Spleen (tissue), 13 donors: ENCODE results near the gene CTNNB1. TPM values are rescaled to one million over a fixed set of nuclear protein-coding genes. Genes with fewer than 3 reads are reported as not detected.

Experiments used
- DNase-seq: peaks from one replicate; pipeline ENCODE4 v3.0.0-alpha.2; 2020
- H3K27ac ChIP-seq, 8 donors: fragments of 200-600 bp; sonication (generic) in 7 of 8; 1 replicate in 4 of 8; 2 replicates in 4 of 8; pipeline versions ENCODE4 v1.5.0 to v1.8.0; 2016 to 2021; ENCODE audit warnings: inconsistent platforms in 4 of 8, mild to moderate bottlenecking in 4 of 8, moderate library complexity in 1 of 8
- H3K27me3 ChIP-seq, 7 donors: fragments of 200-600 bp; sonication (generic) in 6 of 7; replicated peaks in 1 of 7; 1 replicate in 4 of 7; 2 replicates in 3 of 7; pipeline versions ENCODE4 v1.5.0 to v1.8.0; 2016 to 2021; ENCODE audit warnings: inconsistent platforms in 3 of 7, mild to moderate bottlenecking in 1 of 7
- H3K36me3 ChIP-seq, 6 donors: fragments of 200-600 bp; sonication (generic) in 5 of 6; 1 replicate in 4 of 6; 2 replicates in 2 of 6; pipeline versions ENCODE4 v1.5.0 to v1.8.0; 2016 to 2021; ENCODE audit warnings: inconsistent platforms in 2 of 6
- H3K4me1 ChIP-seq, 6 donors: fragments of 200-600 bp; sonication (generic) in 5 of 6; 1 replicate in 3 of 6; 2 replicates in 3 of 6; pipeline versions ENCODE4 v1.5.0 to v1.8.0; 2016 to 2021; ENCODE audit warnings: inconsistent platforms in 3 of 6
- H3K4me3 ChIP-seq, 8 donors: fragments of 200-600 bp; sonication (generic) in 7 of 8; 1 replicate in 4 of 8; 2 replicates in 4 of 8; pipeline versions ENCODE4 v1.5.0 to v1.8.0; 2016 to 2021; ENCODE audit warnings: inconsistent platforms in 4 of 8, mild to moderate bottlenecking in 4 of 8, moderate library complexity in 2 of 8
- H3K9me3 ChIP-seq, 8 donors: fragments of 200-600 bp; sonication (generic) in 7 of 8; 1 replicate in 4 of 8; 2 replicates in 4 of 8; pipeline versions ENCODE4 v1.5.0 to v1.8.0; 2016 to 2021; ENCODE audit warnings: inconsistent platforms in 4 of 8
- CTCF ChIP-seq, 11 experiments: fragments of 200-600 bp in 7 of 11; fragments of 450-650 bp in 4 of 11; sonication (generic) in 4 of 11; IDR thresholded peaks in 8 of 11; conservative IDR thresholded peaks in 3 of 11; 1 replicate in 7 of 11; 2 replicates in 4 of 11; pipeline versions ENCODE4 v1.4.0 to v1.8.0; 2016 to 2021; ENCODE audit warnings: antibody characterized with exemption in 11 of 11, inconsistent platforms in 4 of 11, mild to moderate bottlenecking in 1 of 11
- POLR2A ChIP-seq, 3 donors: fragments of 450-650 bp; IDR thresholded peaks; one replicate each; pipeline ENCODE4 v1.5.1; 2017; ENCODE audit warnings: antibody characterized with exemption in 3 of 3, mild to moderate bottlenecking in 1 of 3
- POLR2AphosphoS5 ChIP-seq, 3 donors: sonication (generic); formaldehyde crosslinking; IDR thresholded peaks; one replicate each; pipeline ENCODE4 v1.5.1; 2017; ENCODE audit warnings: antibody characterized with exemption in 3 of 3
- WGBS, 5 donors: extraction: QIAGEN DNeasy Blood & Tissue Kit in 3 of 5; methylation state at CpG; one replicate each; pipeline versions ENCODE4 v1.1.5 to v1.1.7; 2013 to 2018; 5-methylcytosine and 5-hydroxymethylcytosine counted together
- intact Hi-C: fragments of 100-400 bp; cut with DNase I; formaldehyde crosslinking; loops from one replicate; pipeline ENCODE4 v1.15.0; 2023; ENCODE audit warnings: low total_unique reads
- long read RNA-seq, 2 donors: transcript quantifications; one replicate each; lab custom pipeline, GENCODE V29; 2026
- polyA plus RNA-seq, 3 donors: library from polyadenylated mRNA; stranded (reverse); fragments of 200-250 nt; gene quantifications; one replicate each; pipeline ENCODE4 v1.2.1, GENCODE V29; 2013
- total RNA-seq, 7 donors: library from RNA; depleted of rRNA in 3 of 7; stranded (reverse); fragments of >200 nt in 3 of 7; fragmentation: NEBNext Ultra II Directional in 4 of 7; extraction: Animal tissue kit (Norgen Biotek cat#: 25700) in 4 of 7; gene quantifications; one replicate each; pipeline versions ENCODE4 v1.1.0 to v1.2.1, GENCODE V29; 2016 to 2021
- donor health status: healthy with polysubstance abuse.
- donor health status: DM: no; HTN: no; CAD: no; lungs with moderate emphysema.
- donor health status: DM: no; HTN: no; CAD: no.
- donor health status: Bipolar disorder and iron deficiency.
- donor health status: healthy.
- donor health status: DM: no; HTN: no; CAD: no.
- donor health status: DM: yes; HTN: yes; CAD: no.

Gene CTNNB1
- total RNA-seq (100 to 1,000 TPM; 226 to 347 (median 270) TPM), polyA plus RNA-seq (10 to 100 TPM; 48.6 to 100.0 (median 56.4) TPM)
- long read RNA-seq, donor 1, full-length matches to known transcripts: 44 of 102 reads
- long read RNA-seq, donor 1, partial matches to known transcripts: 58 of 102 reads
- long read RNA-seq, donor 1, other reads (novel, unspliced or antisense): 0 of 102 reads
- long read RNA-seq, donor 2, full-length matches to known transcripts: 20 of 35 reads
- long read RNA-seq, donor 2, partial matches to known transcripts: 15 of 35 reads
- long read RNA-seq, donor 2, other reads (novel, unspliced or antisense): 0 of 35 reads

GRCh38 chr3:41198950-41199865 lies at the start of gene CTNNB1:
Gene CTNNB1 (plus strand): TSS chr3:41199505. CDS start chr3:41224069, 24,564 bp downstream.
- TF ChIP-seq POLR2AphosphoS5 (IDR thresholded peaks at IDR 0.05) (peak; percentile 100), CTCF (IDR thresholded peaks at IDR 0.05 in 8 of 11, conservative IDR thresholded peaks at IDR 0.05 in 3 of 11) (peak in 6 of 11 experiments; percentile 4 to 45 (median 22)), POLR2A (IDR thresholded peaks at IDR 0.05) (peak; percentile 92 to 94 (median 93))
- WGBS, 5 donors: 0 to 1% (median 1%) methylated on average over 29 to 112 of the region's 112 CpGs
- intact Hi-C loops: no loop called here

GRCh38 chr3:41155834-41156233 lies 43.5 kb upstream of the CTNNB1 start:
- Histone ChIP-seq H3K27ac (no peak overlapping the region), H3K4me1 (peaks cover 0 to 6% (median 0%) of the 10 kb centered on the region in 6 donors), H3K36me3 (no peaks in the 10 kb centered on the region), H3K4me3 (no peak overlapping the region), H3K27me3 (no peaks in the 10 kb centered on the region), H3K9me3 (no peaks in the 10 kb centered on the region)
- 89 to 100% (median 94%) methylated on average over 3 of the region's 3 CpGs for WGBS, 5 donors
- TF ChIP-seq CTCF (IDR thresholded peaks at IDR 0.05 in 8 of 11, conservative IDR thresholded peaks at IDR 0.05 in 3 of 11): no peak
- intact Hi-C loops: no loop called here
- DNase-seq: no peak

More at GRCh38 chr3:41198950-41199865, at the start of gene CTNNB1:
- peaks cover 26 to 52% (median 44%) of the 10 kb centered on the region in 6 donors for H3K4me1 ChIP-seq
- DNase-seq: peak; percentile 98
- no peaks in the 10 kb centered on the region for H3K9me3 ChIP-seq
- H3K27ac ChIP-seq: peak within 1 kb of the TSS; percentile 93 to 99 (median 97)
- no peaks in the 10 kb centered on the region for H3K27me3 ChIP-seq
- peak within 1 kb of the TSS; percentile 64 to 90 (median 81) for H3K4me3 ChIP-seq
- H3K36me3 ChIP-seq: no peaks in the 10 kb centered on the region

- intact Hi-C loops: no loop called here
- Histone ChIP-seq H3K4me3 (no peak overlapping the region), H3K9me3 (no peaks in the 10 kb centered on the region), H3K36me3 (no peaks in the 10 kb centered on the region), H3K27me3 (no peaks in the 10 kb centered on the region), H3K4me1 (peaks cover 0 to 6% (median 0%) of the 10 kb centered on the region in 6 donors), H3K27ac (no peak overlapping the region)
- no peak for DNase-seq
- TF ChIP-seq CTCF (IDR thresholded peaks at IDR 0.05 in 8 of 11, conservative IDR thresholded peaks at IDR 0.05 in 3 of 11) (no peak), POLR2A (IDR thresholded peaks at IDR 0.05) (no peak), POLR2AphosphoS5 (IDR thresholded peaks at IDR 0.05) (no peak)
- 83 to 96% (median 88%) methylated on average over 1 of the region's 1 CpG for WGBS, 5 donors
These were observed 40.4 kb upstream of the CTNNB1 start for GRCh38 chr3:41158947-41159346.
